OCI-M2 (cell line): Measurements from ENCODE around the gene SOS2.
"Not testable (repeated sequence)": the region's sequence is repeated elsewhere in the genome, so short reads cannot be mapped to it uniquely, and the experiment has no call there.

ENCODE experiments used
- DNase-seq: peaks from one replicate; lab custom pipeline; 2025; ENCODE audit not compliant: unreplicated experiment; lab: John Stamatoyannopoulos, UW

The SOS2 gene

GRCh38 chr14:50228313-50228712 lies 3.1 kb downstream of the SOS2 start:
- DNase-seq = no peak

DNA sequence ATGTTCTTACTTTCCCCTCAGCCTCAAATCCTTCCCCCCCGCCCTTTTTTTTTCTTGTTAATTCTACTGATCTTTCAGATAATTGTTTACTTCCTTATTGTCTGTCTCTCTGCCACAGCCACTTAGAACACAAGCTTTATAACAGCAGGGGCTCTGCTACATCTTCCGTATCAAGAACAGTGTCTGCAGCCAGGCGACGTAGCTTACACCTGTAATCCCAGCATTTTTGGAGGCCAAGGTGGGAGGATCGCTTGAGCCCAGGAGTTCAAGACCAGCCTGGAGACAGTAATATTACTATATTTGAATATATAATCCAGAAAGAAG lies 5.4 kb downstream of the SOS2 start:
- DNase-seq = no peak

DNA sequence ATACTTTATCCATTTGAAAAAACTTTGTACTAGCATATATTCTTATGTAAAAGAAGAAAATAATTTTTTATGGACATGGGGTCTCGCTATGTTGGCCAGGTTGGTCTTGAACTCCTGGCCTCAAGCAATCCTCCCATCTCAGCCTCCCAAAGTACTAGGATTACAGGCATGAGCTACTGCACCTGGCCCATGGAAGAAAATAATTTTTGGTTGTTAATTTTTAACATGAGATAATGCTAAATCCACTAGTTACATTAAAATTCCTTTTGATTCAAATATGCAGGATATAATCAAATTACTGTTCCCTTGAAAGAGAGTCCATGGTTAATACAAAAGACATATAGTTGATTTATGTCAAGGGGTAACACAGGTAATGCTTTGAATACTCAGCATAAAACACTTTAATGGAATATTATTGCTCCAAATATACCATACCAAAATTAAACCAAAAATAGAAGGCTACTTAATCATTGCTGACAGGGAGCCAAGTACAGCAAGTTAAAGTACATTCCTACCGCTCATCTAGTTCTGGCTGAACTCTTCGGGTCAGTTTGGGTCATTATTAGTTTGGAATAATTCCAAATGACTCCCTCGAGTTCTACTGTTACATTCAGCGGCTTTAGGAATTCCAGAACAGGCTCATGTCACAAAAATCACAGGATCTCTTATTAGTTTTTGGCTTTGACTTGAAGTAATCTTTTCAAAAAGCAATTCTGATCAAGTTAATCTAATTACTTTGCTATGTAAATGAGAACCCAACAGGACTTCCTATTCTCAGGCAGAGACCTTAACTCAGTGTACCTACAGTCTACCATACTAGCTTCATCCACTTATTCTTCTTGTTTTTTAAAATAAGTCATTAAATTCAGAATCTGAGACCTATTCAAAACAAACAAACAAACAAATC lies 6.1 kb downstream of the SOS2 start:
- DNase-seq = no peak

GRCh38 chr14:50222055-50222613 lies 9.2 kb downstream of the SOS2 start:
- no peak for DNase-seq

DNA sequence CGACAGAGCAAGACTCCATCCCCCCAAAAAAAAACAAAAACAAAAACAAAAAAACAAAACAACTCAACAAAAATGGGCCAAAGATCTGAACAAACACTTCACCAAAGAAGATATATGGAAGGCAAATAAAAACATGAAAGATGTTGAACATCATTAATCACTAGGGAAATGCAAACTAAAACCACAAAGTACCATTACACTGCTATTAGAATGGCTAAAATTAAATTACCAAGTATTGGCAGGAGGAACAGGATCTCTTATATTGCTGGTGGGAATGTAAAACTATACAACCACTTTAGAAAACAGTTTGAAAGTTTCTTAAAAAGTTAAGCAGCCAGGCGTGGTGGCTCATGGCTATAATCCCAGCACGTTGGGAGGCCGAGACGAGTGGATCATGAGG lies 12.9 kb downstream of the SOS2 start:
- DNase-seq = no peak

GRCh38 chr14:50215416-50215815 lies 16.0 kb downstream of the SOS2 start:
- DNase-seq = no peak

DNA sequence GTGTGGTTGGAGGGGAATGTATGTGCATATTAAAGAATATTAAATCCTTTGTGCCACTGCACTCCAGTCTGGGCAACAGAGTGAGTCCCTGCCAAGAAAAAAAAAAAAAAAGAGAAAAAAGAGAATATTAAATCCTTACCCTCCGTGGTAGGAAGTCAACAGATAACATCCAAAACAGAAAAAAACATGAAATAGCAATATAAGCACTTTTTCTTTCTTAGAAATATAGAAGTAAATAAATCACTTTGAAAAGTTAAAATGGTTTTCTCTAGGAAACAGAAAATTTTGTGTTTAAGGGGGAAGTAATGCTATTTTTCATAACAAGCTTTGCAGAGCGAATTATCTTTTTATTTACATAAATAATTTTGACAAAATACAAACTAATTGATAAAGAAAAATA lies 17.6 kb downstream of the SOS2 start:
- no peak for DNase-seq

DNA sequence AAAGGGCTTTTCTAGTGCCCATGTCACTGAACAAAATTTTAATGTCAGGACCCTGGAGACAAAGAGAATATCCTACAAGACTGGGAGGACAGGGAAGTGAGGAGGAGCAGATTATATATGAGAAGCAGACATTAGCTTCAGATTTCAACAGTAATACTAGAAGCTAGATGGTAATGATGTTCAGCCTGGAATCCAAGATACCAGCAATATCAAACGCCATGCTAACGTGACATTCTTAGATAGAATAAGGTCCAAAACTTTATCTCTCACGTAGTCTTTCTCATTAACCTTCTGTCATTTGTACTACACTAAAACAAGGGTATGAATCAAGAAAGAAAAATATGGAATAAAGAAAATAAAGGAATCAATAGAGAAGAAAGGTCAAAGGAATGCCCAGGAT lies 18.7 kb downstream of the SOS2 start:
- DNase-seq = no peak

GRCh38 chr14:50210074-50210473 lies 21.3 kb downstream of the SOS2 start:
- DNase-seq = no peak

DNA sequence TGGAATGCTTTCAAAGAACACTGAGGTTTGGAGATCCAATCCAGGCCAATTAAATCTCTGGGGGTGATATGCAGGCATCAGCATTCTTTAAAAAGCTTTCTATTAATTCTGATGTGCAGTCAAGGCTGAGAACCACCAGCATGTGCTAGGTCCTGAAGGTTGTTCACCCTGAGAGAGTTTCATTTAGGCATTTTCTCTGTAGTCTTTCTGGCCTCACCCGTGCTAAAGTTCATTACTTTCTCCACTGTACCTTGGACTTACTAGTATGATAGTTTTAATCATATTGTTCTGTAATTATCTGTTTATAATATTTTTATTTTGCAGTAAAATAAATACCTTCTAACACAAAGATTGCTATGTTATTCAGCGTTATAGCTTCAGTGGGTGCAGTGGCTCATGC lies 32.9 kb downstream of the SOS2 start:
- DNase-seq = no peak

DNA sequence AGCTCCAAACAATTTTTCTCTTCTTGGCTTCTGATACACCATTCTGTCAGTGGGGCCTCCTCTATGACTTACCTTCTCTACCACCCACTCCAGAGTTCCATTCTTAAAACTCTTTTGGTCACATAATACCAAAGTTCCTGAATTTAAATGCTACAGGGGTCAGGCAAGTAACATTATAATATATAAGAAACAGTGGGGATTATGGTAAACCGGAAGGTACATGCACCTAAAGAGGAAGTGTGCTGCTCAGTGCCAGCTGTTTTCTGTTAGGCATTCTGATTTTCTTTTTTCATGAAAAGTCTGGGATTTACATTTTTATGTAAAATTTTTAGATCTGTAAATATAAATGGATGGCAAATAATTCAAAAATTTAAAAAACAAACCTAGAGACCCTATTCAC lies 39.9 kb downstream of the SOS2 start:
- no peak for DNase-seq

DNA sequence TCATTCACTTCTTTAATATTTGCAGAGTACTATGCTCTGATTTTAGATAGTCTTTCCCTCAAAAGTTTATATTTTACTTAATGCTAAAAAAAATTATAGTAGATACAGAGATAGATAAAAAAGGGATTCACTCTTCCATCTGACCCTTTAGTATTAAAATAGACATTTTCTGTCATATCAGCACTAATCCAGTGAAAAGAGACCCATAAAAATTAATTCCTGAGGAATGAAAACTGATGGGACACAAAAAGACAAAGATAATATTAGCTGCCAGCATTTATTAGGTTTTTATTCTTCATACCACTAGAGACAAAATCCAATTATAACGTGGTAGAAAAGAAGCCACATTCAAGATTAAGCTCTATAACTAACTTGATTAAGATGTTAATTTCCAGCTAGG lies 45.3 kb downstream of the SOS2 start:
- no peak for DNase-seq

- DNase-seq = no peak
Measured at GRCh38 chr14:50173891-50174290, 57.5 kb downstream of the SOS2 start.

DNA sequence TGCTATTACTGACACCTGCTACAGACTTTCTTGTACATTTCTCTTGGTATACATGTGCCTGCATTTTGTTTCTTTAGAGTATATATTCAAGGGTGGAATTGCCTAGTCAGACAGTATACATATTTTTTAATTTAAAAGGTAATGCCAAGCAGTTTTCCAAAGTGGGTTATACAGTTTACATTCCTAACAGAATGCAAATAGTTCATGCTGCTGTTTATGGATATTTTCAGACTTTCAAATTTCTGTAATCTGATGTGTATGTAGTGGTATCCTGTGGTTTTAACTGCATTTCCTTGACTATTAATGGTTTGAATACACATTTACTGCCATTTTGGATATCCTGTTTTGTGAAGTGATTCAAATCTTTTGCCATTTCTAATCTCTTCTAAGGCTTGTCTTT lies 59.5 kb downstream of the SOS2 start:
- no peak for DNase-seq

GRCh38 chr14:50167381-50167780 lies 64.0 kb downstream of the SOS2 start:
- not testable (repeated sequence) for DNase-seq

GRCh38 chr14:50156111-50156510 lies 75.3 kb downstream of the SOS2 start:
- no peak for DNase-seq

- DNase-seq = no peak
Measured at GRCh38 chr14:50148799-50149198, 82.6 kb downstream of the SOS2 start.

GRCh38 chr14:50139192-50139591 lies 92.2 kb downstream of the SOS2 start:
- DNase-seq = no peak

GRCh38 chr14:50127802-50128201 lies 103.6 kb downstream of the SOS2 start:
- no peak for DNase-seq

GRCh38 chr14:50123062-50123461 lies 108.3 kb downstream of the SOS2 start:
- no peak for DNase-seq

DNA sequence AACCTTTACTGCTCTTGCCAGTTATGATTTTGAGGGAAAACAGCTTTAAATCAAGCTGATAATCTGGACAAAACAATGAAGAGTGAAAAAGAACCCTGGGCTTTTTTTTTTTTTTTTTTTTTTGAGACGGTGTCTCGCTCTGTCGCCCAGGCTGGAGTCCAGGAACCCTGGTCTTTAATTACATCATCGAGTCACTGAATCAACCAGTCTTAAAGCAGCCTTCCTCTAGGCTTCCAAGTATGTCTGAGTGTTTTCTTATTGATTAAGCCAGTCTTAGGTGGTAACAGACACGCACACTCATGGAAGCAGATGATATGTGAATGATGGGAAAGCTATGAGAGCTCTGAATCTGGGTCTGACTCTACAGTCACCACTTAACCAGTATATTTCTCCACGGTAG lies 109.1 kb downstream of the SOS2 start:
- no peak for DNase-seq

- DNase-seq = no peak
Measured at GRCh38 chr14:50121486-50121885, 109.9 kb downstream of the SOS2 start.

DNA sequence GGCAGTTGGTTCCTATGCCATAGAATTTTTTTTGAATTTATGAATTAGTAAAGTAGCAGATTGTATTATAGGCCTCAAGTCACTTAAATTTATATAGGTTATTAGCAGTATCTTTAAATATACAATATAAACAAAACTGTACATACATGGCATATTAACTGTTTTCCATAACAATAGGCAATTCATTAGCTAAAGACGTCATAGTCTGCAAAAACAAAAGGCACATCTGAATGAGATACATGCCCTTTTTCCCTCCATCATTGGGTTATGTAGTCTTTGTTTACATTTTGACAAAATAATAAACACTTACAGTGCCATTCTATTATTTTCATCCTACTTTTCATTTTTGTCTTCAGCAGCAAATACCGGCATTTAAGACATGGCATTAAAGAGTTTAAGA lies 113.9 kb downstream of the SOS2 start:
- no peak for DNase-seq
